Mucosa of descending colon (tissue), 3 donors: Measurements from ENCODE around the gene ZSWIM5. TPM values are rescaled to one million over a fixed set of nuclear protein-coding genes. Genes with fewer than 3 reads are reported as not detected.
A peak's percentile ranks its signal among the peaks of the same experiment; 100 is the strongest.

ENCODE experiments used
- ATAC-seq: fragments of 200-7000 bp; cut with Tn5 transposase; one replicate; pipeline ENCODE4 v1.9.1; 2020; ENCODE audit warnings: mild to moderate bottlenecking, moderate library complexity
- DNase-seq, 3 donors: peaks; one replicate each; pipeline ENCODE4 v3.0.0-alpha.2; 2020
- H3K36me3 ChIP-seq: fragments of 200-600 bp; one replicate; pipeline ENCODE4 v1.8.0; 2021; ENCODE audit warnings: low read depth, mild to moderate bottlenecking
- H3K4me1 ChIP-seq: fragments of 200-600 bp; one replicate; pipeline ENCODE4 v1.8.0; 2021; ENCODE audit warnings: low read depth, mild to moderate bottlenecking
- H3K4me3 ChIP-seq: fragments of 200-600 bp; one replicate; pipeline ENCODE4 v1.8.0; 2021; ENCODE audit warnings: mild to moderate bottlenecking
- H3K9me3 ChIP-seq: fragments of 200-600 bp; one replicate; pipeline ENCODE4 v1.8.0; 2021; ENCODE audit warnings: mild to moderate bottlenecking
- CTCF ChIP-seq: fragments of 200-600 bp; IDR thresholded peaks from one replicate; pipeline ENCODE4 v1.8.0; 2022; ENCODE audit warnings: antibody characterized with exemption, mild to moderate bottlenecking
- intact Hi-C, 2 donors: fragments of 100-400 bp; cut with DNase I in 1 of 2; cut with micrococcal nuclease in 1 of 2; formaldehyde crosslinking; loops; one replicate each; pipeline versions ENCODE4 v1.11.0 to v1.11.1; 2022; cut with DNase I, micrococcal nuclease
- total RNA-seq, 3 donors: library from RNA; stranded (reverse); fragmentation: NEBNext Ultra II Directional in 2 of 3; extraction: Animal tissue kit (Norgen Biotek cat#: 25700) in 2 of 3; gene quantifications; one replicate each; pipeline versions ENCODE4 v1.2.1 to v1.2.4, GENCODE V29; 2021 to 2023
- donor health status: DM: no; HTN: no; CAD: no; lungs with moderate emphysema.
- donor health status: DM: no; HTN: no; CAD: no.
- donor health status: DM: no; HTN: yes; CAD: no.

ZSWIM5 gene
- total RNA-seq, 3 donors from 2014 or later, result 6.9 to 16.5 (median 10.1) TPM

GRCh38 chr1:45043094-45043493, 163.3 kb downstream of the ZSWIM5 start:
- H3K36me3 ChIP-seq, result no peaks in the 10 kb centered on the region
- H3K4me1 ChIP-seq, result peaks cover 4% of the 10 kb centered on the region
- no peak for TF ChIP-seq CTCF
- ATAC-seq (no peak), DNase-seq (no peak)
- H3K4me3 ChIP-seq, result no peak overlapping the region
- no peaks in the 10 kb centered on the region for H3K9me3 ChIP-seq
- intact Hi-C loops, result no loop called here

- H3K36me3 ChIP-seq, result no peaks in the 10 kb centered on the region
- intact Hi-C loops, result no loop called here
- H3K4me3 ChIP-seq, result no peak overlapping the region
- no peak for TF ChIP-seq CTCF
- no peaks in the 10 kb centered on the region for H3K9me3 ChIP-seq
- peaks cover 11% of the 10 kb centered on the region for H3K4me1 ChIP-seq
- DNase-seq (no peak), ATAC-seq (no peak)
Measured at GRCh38 chr1:45040297-45040696, 166.1 kb downstream of the ZSWIM5 start.

- TF ChIP-seq CTCF, result no peak
- no peak for ATAC-seq
- Histone ChIP-seq H3K36me3 (no peaks in the 10 kb centered on the region), H3K4me3 (no peak overlapping the region), H3K9me3 (no peaks in the 10 kb centered on the region), H3K4me1 (peaks cover 11% of the 10 kb centered on the region)
- intact Hi-C loops, result no loop called here
- no peak for DNase-seq
Measured at GRCh38 chr1:45038661-45039364, 167.6 kb downstream of the ZSWIM5 start.

- intact Hi-C loops, result no loop called here
- peak; percentile 78 for ATAC-seq
- DNase-seq, result peak in 1 of 3 donors; percentile 40
Measured at GRCh38 chr1:45038240-45038639, 168.2 kb downstream of the ZSWIM5 start.

GRCh38 chr1:45037456-45037855, 168.9 kb downstream of the ZSWIM5 start:
- Histone ChIP-seq H3K4me3 (no peak overlapping the region), H3K9me3 (no peaks in the 10 kb centered on the region), H3K36me3 (no peaks in the 10 kb centered on the region), H3K4me1 (peaks cover 11% of the 10 kb centered on the region)
- DNase-seq, result no peak
- peak; percentile 70 for ATAC-seq
- TF ChIP-seq CTCF, result no peak
- intact Hi-C loops, result no loop called here

More at GRCh38 chr1:45038240-45038639, 168.2 kb downstream of the ZSWIM5 start:
- peaks cover 11% of the 10 kb centered on the region for H3K4me1 ChIP-seq
- no peak overlapping the region for H3K4me3 ChIP-seq
- H3K36me3 ChIP-seq, result no peaks in the 10 kb centered on the region
- H3K9me3 ChIP-seq, result no peaks in the 10 kb centered on the region
- TF ChIP-seq CTCF, result no peak
